HG02938 (cell line): ENCODE measurements around the gene ZBED3.
"Not testable (repeated sequence)": the region's sequence is repeated elsewhere in the genome, so short reads cannot be mapped to it uniquely, and the experiment has no call there.

Experiments
- ATAC-seq: cut with Tn5 transposase; IDR thresholded peaks from one replicate; pipeline ENCODE4 v1.9.1; 2021; ENCODE audit warnings: mild to moderate bottlenecking, moderate library complexity; ENCODE audit not compliant: unreplicated experiment

The ZBED3 gene

DNA sequence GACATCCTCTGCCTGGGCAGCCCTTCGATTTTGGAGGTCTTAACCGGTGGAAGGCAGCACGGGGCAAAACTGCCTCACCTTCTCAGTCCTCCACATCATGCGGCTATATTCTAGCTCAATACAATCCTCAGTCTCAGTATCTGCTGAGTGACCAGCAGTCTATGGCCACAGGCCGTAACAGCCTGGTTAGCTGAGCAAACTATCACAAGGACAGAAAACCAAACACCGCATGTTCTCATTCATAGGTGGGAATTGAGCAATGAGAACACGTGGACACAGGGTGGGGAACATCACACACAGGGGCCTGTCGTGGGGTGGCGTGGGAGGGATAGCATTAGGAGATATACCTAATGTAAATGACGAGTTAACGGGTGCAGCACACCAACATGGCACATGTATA, 6.6 kb downstream of the ZBED3 start:
- not testable (repeated sequence) for ATAC-seq

DNA sequence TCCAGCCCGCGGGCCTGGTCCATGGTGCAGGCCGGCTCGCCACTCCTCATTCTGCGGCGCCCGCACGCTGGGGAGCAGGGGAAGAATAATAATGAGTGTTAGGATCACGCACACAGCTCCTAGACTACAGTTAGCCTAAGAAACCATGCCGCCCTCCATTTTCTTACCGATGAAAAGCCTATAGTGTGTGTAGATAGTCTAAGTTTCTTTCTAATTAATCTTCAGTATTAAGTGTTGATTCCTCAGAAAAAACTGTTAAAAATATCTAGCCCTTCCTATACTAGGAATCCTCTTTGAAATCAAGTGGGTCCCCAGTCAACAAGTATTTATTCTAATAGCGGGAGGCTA, 9.3 kb downstream of the ZBED3 start:
- ATAC-seq = peak; percentile 11

- ATAC-seq = peak; percentile 69
Measured at GRCh38 chr5:77076961-77077828, 9.9 kb downstream of the ZBED3 start.

DNA sequence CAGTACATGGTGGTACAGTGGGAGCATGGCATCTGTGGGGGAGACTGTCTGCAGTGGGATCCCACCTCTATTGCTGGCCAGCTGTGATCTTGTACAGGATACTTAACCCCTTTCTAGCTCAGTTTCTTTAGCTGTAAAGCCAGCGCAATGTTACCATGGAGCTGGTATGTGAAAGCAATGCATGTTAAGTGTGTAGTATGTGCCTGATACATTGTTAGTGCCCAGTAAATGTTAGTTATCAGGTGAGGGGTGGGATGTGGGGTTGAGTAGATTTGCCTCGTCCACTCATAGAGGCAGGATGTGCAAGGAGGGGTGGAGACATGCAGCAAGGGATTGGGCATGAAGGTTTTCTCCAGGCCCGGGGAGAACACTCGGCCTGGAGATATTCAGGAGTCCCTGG, 12.3 kb downstream of the ZBED3 start:
- ATAC-seq = no peak

- ATAC-seq = no peak
Measured at GRCh38 chr5:77073667-77074066, 13.4 kb downstream of the ZBED3 start.

- peak; percentile 55 for ATAC-seq
Measured at GRCh38 chr5:77066823-77067442, 20.2 kb downstream of the ZBED3 start.

DNA sequence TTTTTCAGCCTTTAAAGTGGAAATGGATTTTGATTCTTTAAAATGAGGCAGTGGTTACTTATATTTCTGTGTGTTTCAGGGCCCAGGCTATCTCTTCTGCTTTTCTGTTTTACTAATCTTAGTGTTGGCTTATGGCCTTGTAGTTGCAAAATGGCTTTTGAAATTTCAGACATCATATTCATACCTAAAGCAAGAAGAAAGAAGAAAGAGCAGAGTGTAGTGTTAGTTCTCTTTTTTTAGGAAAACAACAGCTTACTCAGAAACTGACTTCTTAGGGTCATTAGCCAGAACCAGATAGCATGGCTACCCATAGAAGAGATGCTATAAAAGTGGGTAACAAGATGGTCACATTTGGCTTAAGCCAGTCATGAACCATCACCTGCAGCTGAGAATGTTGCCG, 20.9 kb downstream of the ZBED3 start:
- peak; percentile 36 for ATAC-seq

DNA sequence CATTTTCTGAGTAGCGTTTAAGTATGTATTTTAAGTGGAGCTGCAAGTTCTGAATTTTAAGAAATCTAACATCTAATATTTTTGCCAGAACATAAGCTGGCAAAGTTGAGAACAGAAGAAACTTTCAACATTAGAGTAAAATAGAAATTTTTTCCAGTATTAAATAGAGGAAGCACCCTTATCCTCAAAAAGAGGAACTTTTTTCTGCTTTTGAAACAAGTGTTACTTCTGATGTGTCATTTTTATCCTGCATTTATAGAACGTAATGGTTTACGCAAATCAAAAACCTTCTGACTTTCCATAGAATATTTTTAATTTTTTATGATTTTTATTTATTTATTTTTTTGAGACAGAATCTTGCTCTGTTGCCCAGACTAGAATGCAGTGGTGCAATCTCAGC, 21.8 kb downstream of the ZBED3 start:
- no peak for ATAC-seq

DNA sequence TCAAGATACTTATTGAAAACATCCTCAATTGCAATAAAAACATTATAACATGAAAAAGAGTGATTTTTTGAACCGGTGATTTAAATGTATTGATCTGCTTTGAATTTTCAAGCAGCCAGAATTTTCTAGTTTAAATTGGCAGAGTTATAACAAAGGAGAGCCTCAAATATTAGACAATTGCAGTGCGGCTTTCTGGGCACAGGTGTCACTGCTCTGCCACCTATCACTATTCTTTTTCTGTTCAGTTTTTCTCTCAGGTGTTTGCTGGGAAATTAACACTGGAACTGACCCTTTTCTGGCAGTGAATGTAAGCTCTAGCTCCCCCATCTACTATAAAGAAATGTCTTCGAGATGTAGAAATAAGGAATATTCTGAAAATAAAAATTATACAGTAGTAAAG, 23.0 kb downstream of the ZBED3 start:
- ATAC-seq = no peak

DNA sequence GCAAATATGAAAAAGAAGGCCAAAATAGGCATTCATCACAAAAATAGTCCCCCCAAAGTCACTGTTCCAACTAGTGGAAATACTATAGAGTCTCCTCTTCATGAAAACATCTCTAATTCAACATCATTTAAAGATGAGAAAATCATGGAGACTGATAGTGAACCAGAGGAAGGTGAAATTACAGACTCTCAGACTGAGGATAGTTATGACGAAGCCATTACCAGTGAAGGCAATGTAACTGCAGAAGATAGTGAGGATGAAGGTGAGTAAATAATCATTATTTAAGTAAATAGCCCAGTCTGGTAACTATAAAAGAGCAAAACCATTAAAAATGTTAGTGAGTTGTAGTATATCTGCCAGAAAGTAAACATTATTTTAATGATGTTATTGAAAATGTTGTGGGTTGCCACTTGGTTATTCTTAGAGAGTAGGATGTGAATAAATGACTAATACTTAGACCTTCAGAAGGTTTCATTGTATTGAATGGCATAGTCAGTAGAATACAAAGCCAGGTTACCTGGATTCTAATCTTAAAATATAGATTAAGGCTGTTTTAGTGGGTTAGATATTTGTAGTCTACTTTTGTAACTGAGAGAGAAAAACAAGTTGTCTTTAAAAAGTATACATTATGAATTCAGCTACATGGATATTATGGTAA, 40.5 kb downstream of the ZBED3 start:
- no peak for ATAC-seq

DNA sequence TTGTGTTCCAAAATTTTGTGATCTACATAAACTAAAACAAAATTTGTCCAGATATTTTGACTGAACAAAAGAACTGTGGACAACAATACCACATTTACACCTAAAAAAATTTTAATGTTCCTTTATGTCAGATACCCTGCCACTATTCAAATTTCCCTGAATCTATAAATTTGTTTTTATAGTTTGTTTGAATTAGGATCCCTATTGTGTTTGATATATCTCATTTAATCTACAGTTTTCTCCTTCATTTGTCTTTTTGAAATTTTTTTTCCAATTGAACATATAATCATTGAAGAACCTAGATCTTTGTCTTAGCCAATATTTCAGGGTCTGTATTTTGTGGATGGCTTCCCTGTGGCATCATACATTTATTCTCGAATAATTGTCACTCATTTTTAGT, 51.1 kb downstream of the ZBED3 start:
- no peak for ATAC-seq

DNA sequence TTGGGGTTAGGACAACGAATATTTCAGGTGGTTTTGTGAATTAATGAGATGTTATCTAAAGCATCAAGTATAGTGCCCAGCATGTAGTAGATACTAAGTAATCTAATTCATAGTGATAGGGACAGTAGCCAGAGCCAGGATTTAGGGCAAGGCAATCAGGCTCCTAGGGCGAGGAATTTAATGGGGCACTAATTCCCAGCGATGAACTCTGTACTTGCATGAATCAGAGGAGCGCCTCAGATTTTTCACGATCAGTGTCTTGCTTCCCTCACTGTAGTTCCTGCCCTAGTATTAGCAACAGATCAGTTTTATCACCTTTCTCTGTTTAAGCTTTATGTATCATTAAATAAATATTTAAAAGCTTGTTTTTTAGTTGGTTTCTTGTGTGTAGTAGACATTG, 53.7 kb downstream of the ZBED3 start:
- ATAC-seq = no peak

DNA sequence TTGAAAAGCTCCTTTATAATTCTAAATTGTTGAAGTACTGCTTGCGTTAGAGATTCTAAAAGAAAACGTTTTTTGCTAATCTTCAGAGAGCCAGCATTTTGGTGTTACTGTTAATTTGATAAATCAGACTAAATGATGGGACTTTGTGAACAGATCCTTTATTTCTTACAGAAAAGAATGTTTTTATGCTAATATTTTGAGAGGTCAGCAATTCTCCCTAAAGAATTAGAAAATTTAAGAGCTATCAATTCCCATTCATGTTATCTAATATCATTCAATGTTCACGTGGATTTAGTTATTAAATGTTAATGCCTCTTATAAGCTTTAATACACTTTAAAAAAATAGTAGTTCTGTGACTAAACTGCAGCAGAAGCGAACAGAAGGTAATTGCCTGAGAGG, 54.5 kb downstream of the ZBED3 start:
- ATAC-seq = no peak

DNA sequence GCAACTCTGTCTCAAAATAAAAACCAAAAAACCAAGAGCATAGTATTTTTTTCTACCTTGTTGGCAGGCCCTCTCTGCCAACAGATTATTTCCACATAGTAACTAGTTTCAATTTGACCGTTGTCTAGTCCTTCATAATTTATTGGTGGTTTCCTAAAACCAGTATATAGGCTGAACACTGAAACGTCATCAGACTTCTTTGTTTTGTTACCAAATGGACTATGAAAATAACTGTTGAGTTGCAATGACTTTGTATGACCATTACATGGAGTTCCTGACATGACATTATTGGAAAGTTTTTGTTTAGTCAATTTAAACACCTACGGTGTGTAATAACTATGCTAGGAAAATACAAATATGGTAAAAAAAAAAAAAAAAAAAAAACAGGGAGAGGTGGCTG, 55.2 kb downstream of the ZBED3 start:
- ATAC-seq = no peak

DNA sequence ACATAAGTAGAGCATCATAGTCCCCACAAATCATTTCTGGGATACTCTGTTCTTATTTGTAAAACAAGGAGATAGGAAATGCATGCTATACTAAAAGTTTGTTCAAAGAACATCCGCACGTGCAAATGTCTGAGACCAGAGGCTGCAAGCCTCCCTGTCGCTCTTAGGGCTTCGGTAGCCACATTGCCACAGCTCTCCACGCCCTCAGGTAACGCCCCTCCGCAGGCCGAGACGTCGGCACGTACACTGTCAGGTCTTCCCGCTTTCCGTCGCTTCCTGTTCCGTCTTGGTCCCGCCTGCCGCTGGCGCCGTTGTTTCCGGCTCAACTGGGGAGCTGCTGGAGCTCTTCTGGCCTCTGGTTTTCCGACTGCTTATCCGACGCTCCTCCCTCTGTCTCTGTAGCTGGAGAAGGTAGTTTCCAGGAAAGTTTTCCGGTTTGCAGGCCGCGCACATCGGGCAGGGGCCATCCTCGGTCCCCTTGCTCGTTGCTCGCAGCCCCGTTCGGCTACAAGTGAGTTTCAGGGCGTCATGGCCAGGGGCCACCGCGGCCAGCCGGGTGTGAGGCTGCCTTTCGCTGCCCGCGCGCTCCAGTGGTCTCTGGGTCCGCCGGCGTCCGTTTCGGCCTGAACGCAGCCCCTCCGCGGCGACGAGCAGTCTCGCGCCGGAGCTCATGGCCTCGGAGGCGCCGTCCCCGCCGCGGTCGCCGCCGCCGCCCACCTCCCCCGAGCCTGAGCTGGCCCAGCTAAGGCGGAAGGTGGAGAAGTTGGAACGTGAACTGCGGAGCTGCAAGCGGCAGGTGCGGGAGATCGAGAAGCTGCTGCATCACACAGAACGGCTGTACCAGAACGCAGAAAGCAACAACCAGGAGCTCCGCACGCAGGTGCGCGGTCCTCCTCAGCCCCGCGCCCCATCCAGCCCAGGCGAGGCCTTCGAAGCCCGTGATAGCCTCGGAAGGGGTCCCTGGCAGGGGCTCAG, 56.7 kb downstream of the ZBED3 start, which contains the start of gene AGGF1:
Gene AGGF1, plus strand, starts transcription at position 308 of the 975 bp plus-strand sequence. Its CDS starts 363 bp downstream, at position 671.
- ATAC-seq = peak; percentile 96

GRCh38 chr5:77029376-77029885, 57.7 kb downstream of the ZBED3 start:
- no peak for ATAC-seq

DNA sequence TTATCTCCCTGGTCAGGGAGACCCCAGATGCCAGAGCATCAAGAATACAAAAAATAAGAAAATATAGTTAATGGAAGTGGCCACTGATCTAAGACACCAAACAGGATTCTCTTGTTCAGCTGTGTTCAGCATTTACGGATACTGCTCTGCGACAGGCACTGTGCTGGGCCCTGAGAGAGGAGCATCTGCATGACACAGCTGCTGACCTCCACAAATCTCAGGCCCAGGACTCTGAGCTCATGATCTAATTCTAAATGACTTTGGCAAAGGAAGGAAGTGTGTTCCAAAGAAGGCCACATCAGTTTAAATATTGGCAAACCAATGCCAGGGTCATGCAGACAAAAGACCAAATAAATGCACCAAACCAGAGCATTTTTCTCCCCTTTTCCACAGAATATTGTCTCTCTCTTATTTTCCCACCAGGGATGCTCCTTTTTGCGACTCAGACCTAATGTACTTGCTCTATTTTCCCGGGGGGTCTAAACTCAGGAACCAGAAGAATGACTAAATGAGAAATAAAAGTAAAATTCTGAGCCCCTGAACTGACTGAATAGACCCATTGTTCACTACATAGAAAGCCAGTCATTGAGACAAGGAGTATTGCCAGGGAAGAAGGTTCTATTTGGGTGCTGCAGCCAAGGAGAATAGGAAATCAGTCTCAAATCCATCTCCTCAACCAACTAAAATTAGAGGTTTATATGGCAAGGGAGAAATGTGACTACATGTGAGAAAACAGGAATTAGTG, 58.3 kb downstream of the ZBED3 start:
- ATAC-seq = no peak

DNA sequence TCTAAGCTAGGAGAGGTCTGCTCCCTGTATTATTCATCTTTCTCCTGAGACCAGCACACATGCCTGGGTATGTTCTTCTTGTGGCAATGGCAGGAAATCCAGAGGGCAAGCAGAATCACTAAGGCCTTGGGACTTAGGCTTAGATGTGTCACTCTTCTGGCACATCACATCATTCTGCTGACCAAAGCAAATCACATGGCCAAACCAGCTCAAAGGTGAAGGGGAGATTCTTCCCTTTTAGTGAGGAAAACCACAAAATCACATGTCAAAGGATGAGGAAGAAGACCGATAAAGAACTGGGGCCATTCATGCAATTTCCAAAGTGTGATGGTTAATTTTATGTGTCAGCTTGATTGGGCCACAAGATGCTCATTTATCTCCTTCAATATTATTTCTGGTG, 62.6 kb downstream of the ZBED3 start:
- ATAC-seq = no peak

DNA sequence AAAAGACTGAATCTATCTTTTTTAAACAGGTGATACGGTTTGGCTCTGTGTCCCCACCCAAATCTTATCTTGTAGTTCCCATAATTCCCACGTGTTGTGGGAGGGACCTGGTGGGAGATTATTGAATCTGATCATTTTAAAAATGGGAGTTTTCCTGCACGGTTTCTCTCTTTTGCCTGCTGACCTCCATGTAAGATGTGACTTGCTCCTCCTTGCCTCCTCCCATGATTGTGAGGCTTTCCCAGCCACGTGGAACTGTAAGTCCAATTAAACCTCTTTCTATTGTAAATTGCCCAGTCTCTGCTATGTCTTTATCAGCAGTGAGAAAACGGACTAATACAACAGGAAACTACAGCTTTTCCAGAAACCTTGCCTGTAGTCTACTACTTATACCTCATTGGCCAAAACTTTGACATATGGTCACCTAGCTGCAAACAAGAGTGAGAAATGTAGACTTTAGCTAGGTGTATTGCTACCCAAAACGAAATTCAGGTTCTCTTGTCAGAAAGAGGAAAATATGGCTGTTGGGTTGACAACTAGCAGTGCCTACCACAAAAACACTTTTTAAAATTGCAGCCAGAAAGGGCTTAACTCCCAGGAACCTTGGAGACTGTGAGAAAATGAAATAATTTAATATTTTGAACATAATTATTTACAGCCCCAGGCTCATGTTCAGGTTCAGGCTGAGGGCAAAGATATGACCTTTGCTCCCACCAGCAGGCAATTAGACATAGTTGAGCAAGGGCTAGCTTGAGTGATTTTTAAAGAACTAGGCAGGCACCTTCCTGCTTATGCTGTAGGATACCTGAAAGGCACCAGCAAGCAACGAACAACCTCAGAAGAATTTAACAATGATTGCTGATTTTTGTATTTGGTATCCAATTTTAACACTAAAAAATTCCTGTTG, 64.3 kb downstream of the ZBED3 start:
- ATAC-seq = no peak
